H9 (cell line): ENCODE results near the gene HTRA3. TPM values are rescaled to one million over a fixed set of nuclear protein-coding genes. Genes with fewer than 3 reads are reported as not detected.

Experiments used
- DNase-seq: peaks from one replicate; pipeline ENCODE4 v3.0.0-alpha.2; 2017
- H2AFZ ChIP-seq: one replicate; pipeline ENCODE4 v1.6.1; 2013; ENCODE audit warnings: mild to moderate bottlenecking, low read length, control low read depth, moderate library complexity
- H2AK5ac ChIP-seq: 2 replicates; pipeline ENCODE4 v1.6.1; 2013; ENCODE audit warnings: low read length, control low read depth, mixed read lengths; ENCODE audit not compliant: insufficient read length
- H2BK120ac ChIP-seq: one replicate; pipeline ENCODE4 v1.6.1; 2013; ENCODE audit warnings: low read depth, mild to moderate bottlenecking, low read length, control low read depth, inconsistent platforms; ENCODE audit not compliant: poor library complexity, severe bottlenecking
- H2BK12ac ChIP-seq: 2 replicates; pipeline ENCODE4 v1.6.1; 2013; ENCODE audit warnings: low read length, control low read depth, mixed read lengths, low read depth; ENCODE audit not compliant: insufficient read length
- H2BK15ac ChIP-seq: 2 replicates; pipeline ENCODE4 v1.6.1; 2013; ENCODE audit warnings: low read depth, low read length, control low read depth
- H2BK20ac ChIP-seq: one replicate; pipeline ENCODE4 v1.6.1; 2013; ENCODE audit warnings: low read depth, mild to moderate bottlenecking, low read length, control low read depth, inconsistent platforms; ENCODE audit not compliant: poor library complexity, severe bottlenecking
- H2BK5ac ChIP-seq: 2 replicates; pipeline ENCODE4 v1.6.1; 2013; ENCODE audit warnings: low read length, control low read depth, mixed read lengths; ENCODE audit not compliant: insufficient read length
- H3K14ac ChIP-seq: 2 replicates; pipeline ENCODE4 v1.6.1; 2013; ENCODE audit warnings: low read length, control low read depth; ENCODE audit not compliant: insufficient read depth
- H3K18ac ChIP-seq: 2 replicates; pipeline ENCODE4 v1.6.1; 2013; ENCODE audit warnings: low read depth, mild to moderate bottlenecking, mixed read lengths, low read length, control low read depth; ENCODE audit not compliant: insufficient read length
- H3K23ac ChIP-seq: 2 replicates; pipeline ENCODE4 v1.6.1; 2013; ENCODE audit warnings: low read length, control low read depth, mixed read lengths, low read depth; ENCODE audit not compliant: insufficient read length
- H3K23me2 ChIP-seq: 2 replicates; pipeline ENCODE4 v1.6.1; 2013; ENCODE audit warnings: low read depth, mild to moderate bottlenecking, mixed read lengths, low read length, control low read depth; ENCODE audit not compliant: insufficient read length, poor library complexity, severe bottlenecking
- H3K27ac ChIP-seq: 2 replicates; pipeline ENCODE4 v1.5.1; 2013; ENCODE audit warnings: low read length, control low read depth, mixed read lengths, low read depth; ENCODE audit not compliant: insufficient read length
- H3K27me3 ChIP-seq: 2 replicates; pipeline ENCODE4 v1.6.1; 2013; ENCODE audit warnings: low read length, control low read depth, inconsistent platforms; ENCODE audit not compliant: insufficient read depth
- H3K4ac ChIP-seq: 2 replicates; pipeline ENCODE4 v1.6.1; 2013; ENCODE audit warnings: low read depth, mild to moderate bottlenecking, control low read depth, inconsistent platforms, low read length, moderate library complexity
- H3K4me1 ChIP-seq: 2 replicates; pipeline ENCODE4 v1.6.1; 2013; ENCODE audit warnings: low read length, control low read depth, inconsistent platforms; ENCODE audit not compliant: insufficient read depth
- H3K4me2 ChIP-seq: 2 replicates; pipeline ENCODE4 v1.6.1; 2013; ENCODE audit warnings: low read length, control low read depth, mixed read lengths; ENCODE audit not compliant: insufficient read length, insufficient read depth
- H3K56ac ChIP-seq: 2 replicates; pipeline ENCODE4 v1.6.1; 2013; ENCODE audit warnings: low read depth, mild to moderate bottlenecking, mixed read lengths, low read length, control low read depth; ENCODE audit not compliant: insufficient read length
- H3K79me1 ChIP-seq: 2 replicates; pipeline ENCODE4 v1.6.1; 2013; ENCODE audit warnings: low read depth, mild to moderate bottlenecking, moderate library complexity, low read length, control low read depth, inconsistent platforms; ENCODE audit not compliant: insufficient read depth, poor library complexity, severe bottlenecking
- H3K79me2 ChIP-seq: 2 replicates; pipeline ENCODE4 v1.6.1; 2013; ENCODE audit warnings: low read length, control low read depth, inconsistent platforms; ENCODE audit not compliant: insufficient read depth
- H3K9ac ChIP-seq: 2 replicates; pipeline ENCODE4 v1.6.1; 2013; ENCODE audit warnings: low read length, control low read depth, mixed read lengths; ENCODE audit not compliant: insufficient read length; ENCODE audit errors: extremely low read depth
- H3K9me3 ChIP-seq: one replicate; pipeline ENCODE4 v1.6.1; 2013; ENCODE audit warnings: low read depth, low read length, inconsistent platforms; ENCODE audit not compliant: control insufficient read depth
- H3T11ph ChIP-seq: one replicate; pipeline ENCODE4 v1.6.1; 2013; ENCODE audit warnings: mild to moderate bottlenecking, low read length, control low read depth, inconsistent platforms
- H4K20me1 ChIP-seq: one replicate; pipeline ENCODE4 v1.6.1; 2013; ENCODE audit not compliant: control insufficient read depth, insufficient read length, insufficient read depth
- H4K5ac ChIP-seq: 2 replicates; pipeline ENCODE4 v1.6.1; 2013; ENCODE audit warnings: low read depth, mild to moderate bottlenecking, mixed read lengths, low read length, control low read depth; ENCODE audit not compliant: insufficient read length
- H4K8ac ChIP-seq: replicated peaks from 2 replicates; pipeline ENCODE4 v1.6.1; 2013; ENCODE audit warnings: low read length, control low read depth, mixed read lengths, low read depth; ENCODE audit not compliant: insufficient read length
- H4K91ac ChIP-seq: 2 replicates; pipeline ENCODE4 v1.6.1; 2013; ENCODE audit warnings: low read depth, mild to moderate bottlenecking, moderate library complexity, mixed read lengths, low read length, control low read depth; ENCODE audit not compliant: insufficient read length
- H3K27ac Mint-ChIP-seq, 3 experiments: 2 replicates in 2 of 3; 3 replicates in 1 of 3; pipeline ENCODE4 v1.8.0; 2020 to 2021; ENCODE audit warnings: mixed read lengths in 3 of 3, mild to moderate bottlenecking in 1 of 3, moderate library complexity in 1 of 3
- H3K27me3 Mint-ChIP-seq: 2 replicates; pipeline ENCODE4 v1.8.0; 2021; ENCODE audit warnings: low read depth, mild to moderate bottlenecking, moderate library complexity, mixed read lengths
- H3K36me3 Mint-ChIP-seq, 3 experiments: 2 replicates in 2 of 3; 3 replicates in 1 of 3; pipeline ENCODE4 v1.8.0; 2020 to 2021; ENCODE audit warnings: low read depth in 3 of 3, mixed read lengths in 3 of 3; ENCODE audit not compliant: insufficient read depth in 1 of 3
- H3K4me1 Mint-ChIP-seq, 2 experiments: 2 replicates each; pipeline ENCODE4 v1.8.0; 2020; ENCODE audit warnings: mixed read lengths in 2 of 2
- H3K4me3 Mint-ChIP-seq, 2 experiments: 2 replicates in 1 of 2; 3 replicates in 1 of 2; pipeline ENCODE4 v1.8.0; 2020 to 2021; ENCODE audit warnings: mild to moderate bottlenecking in 2 of 2, mixed read lengths in 2 of 2, moderate library complexity in 1 of 2
- H3K9me3 Mint-ChIP-seq, 2 experiments: 2 replicates in 1 of 2; 3 replicates in 1 of 2; pipeline ENCODE4 v1.8.0; 2020; ENCODE audit warnings: mild to moderate bottlenecking in 2 of 2, mixed read lengths in 2 of 2, moderate library complexity in 1 of 2
- CTCF ChIP-seq: fragments of 200-600 bp; sonication (generic); conservative IDR thresholded peaks from 3 replicates; pipeline ENCODE4 v1.8.0; 2021; ENCODE audit warnings: antibody characterized with exemption, mild to moderate bottlenecking
- WGBS: extraction: QIAGEN DNeasy Blood & Tissue Kit; methylation state at CpG from one replicate; pipeline ENCODE4 v1.1.7; 2013; ENCODE audit warnings: missing lambda C conversion rate, low lambda C conversion rate, mixed read lengths; ENCODE audit not compliant: insufficient read length; ENCODE audit errors: extremely low coverage; 5-methylcytosine and 5-hydroxymethylcytosine counted together
- total RNA-seq: library from RNA; stranded (reverse); gene quantifications from 2 replicates; pipeline ENCODE4 v1.2.1, GENCODE V29; 2021

HTRA3 gene
- total RNA-seq, 1 experiment from 2014 or later: 3.0 TPM

- WGBS: no CpG with 5 or more reads among the region's 13 CpGs
- no peak overlapping the region for H2BK15ac ChIP-seq
- no peak overlapping the region for H3K23ac ChIP-seq
- no peak overlapping the region for H3K56ac ChIP-seq
- H3K27ac ChIP-seq: no peak overlapping the region
- H3K4ac ChIP-seq: no peak overlapping the region
- TF ChIP-seq CTCF: no peak
- no peak overlapping the region for H4K5ac ChIP-seq
- Mint-ChIP-seq H3K36me3 (no peaks in the 10 kb centered on the region), H3K27me3 (peaks cover 5% of the 10 kb centered on the region), H3K4me3 (no peak overlapping the region), H3K4me1 (peaks cover 0 to 10% of the 10 kb centered on the region in 2 experiments; a peak in 2 of 4 replicates), H3K27ac (no peak overlapping the region), H3K9me3 (peaks cover 0 to 6% of the 10 kb centered on the region in 2 experiments; a peak in 3 of 5 replicates)
- H4K91ac ChIP-seq: no peak overlapping the region
- H4K20me1 ChIP-seq: no peaks in the 10 kb centered on the region
- no peak overlapping the region for H2AK5ac ChIP-seq
- DNase-seq: no peak
- no peak overlapping the region for H4K8ac ChIP-seq
- H3K9me3 ChIP-seq: no peaks in the 10 kb centered on the region
- no peak overlapping the region for H2BK20ac ChIP-seq
- no peaks in the 10 kb centered on the region for H3K79me1 ChIP-seq
- no peak overlapping the region for H3K14ac ChIP-seq
- no peak overlapping the region for H3K18ac ChIP-seq
- H3K9ac ChIP-seq: no peak overlapping the region
- H2BK120ac ChIP-seq: no peak overlapping the region
- no peaks in the 10 kb centered on the region for H3K79me2 ChIP-seq
- no peaks in the 10 kb centered on the region for H3K23me2 ChIP-seq
- H3K4me1 ChIP-seq: no peaks in the 10 kb centered on the region
- H2AFZ ChIP-seq: no peak overlapping the region
- H3K27me3 ChIP-seq: no peaks in the 10 kb centered on the region
- no peak overlapping the region for H2BK5ac ChIP-seq
- no peak overlapping the region for H3K4me2 ChIP-seq
- no peak overlapping the region for H2BK12ac ChIP-seq
- no peak overlapping the region for H3T11ph ChIP-seq
These were observed 10.9 kb upstream of the HTRA3 start for GRCh38 chr4:8258552-8259212.
